ENCODE data around the gene CLP1.

DNA sequence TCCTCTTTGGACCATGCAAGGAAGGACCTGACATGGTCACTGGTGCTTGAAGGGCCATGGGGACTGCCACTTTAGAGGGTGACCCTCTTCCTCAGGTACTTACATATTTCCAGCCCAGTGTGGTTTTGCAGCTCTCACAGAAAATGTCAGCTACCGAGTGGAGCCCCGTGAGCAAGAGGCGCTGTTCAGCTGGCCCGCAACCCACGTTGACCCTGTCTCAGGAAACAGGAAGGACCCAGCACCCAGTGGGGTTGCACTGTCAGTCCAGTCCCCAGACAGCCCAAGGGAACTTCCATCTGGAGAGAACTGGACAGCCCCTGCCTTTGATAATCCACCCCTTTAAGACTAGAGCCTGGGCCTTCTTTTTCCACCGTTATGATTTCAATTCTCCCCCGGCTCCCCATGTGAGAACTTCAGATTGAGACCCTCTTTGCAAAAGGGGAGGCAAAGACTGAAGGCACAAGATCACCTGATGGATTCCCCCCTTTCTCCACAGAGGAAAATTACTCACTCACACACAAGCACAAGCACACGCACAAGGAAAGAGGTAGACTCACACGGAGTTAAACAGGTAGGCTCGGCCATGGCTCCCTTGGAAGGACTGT, 11.3 kb upstream of the CLP1 start:
- no peak for TF ChIP-seq CTCF (IDR thresholded peaks at IDR 0.05)
- no peak for TF ChIP-seq POLR2A (IDR thresholded peaks at IDR 0.05)

Data from heart left ventricle (tissue), 13 donors.